GM20000 (cell line): ENCODE results near the gene CDC42BPA.

Experiments
- DNase-seq: peaks from one replicate; pipeline ENCODE4 v3.0.0; 2012; ENCODE audit warnings: low spot score
- TF ChIP-seq, protein P1 (sequence below): IDR thresholded peaks from 2 replicates; pipeline ENCODE4 v1.5.1; 2012; ENCODE audit warnings: mild to moderate bottlenecking, control low read depth; ENCODE audit errors: extremely low read depth, missing control alignments

The CDC42BPA gene

DNA sequence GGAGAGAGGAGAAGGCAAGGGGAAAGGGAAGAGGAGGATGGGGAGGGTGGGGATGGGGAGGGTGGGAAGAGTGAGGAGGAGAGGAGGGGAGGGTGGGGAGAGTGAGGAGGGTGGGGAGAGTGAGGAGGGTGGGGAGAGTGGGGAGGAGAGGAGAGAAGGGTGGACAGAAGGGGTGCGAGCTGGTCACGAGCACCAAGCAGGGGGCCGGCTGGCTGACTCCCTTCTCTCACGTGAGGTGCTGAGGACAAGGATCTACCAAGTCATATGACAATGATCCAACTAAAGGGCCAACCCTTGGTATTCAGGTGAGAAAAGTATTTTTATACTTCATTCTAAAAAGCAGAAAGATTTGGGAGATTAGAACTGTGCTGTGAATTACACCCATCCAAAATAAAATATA is 326.4 kb downstream of the CDC42BPA start:
- no peak for DNase-seq
- TF ChIP-seq, protein P1, sequence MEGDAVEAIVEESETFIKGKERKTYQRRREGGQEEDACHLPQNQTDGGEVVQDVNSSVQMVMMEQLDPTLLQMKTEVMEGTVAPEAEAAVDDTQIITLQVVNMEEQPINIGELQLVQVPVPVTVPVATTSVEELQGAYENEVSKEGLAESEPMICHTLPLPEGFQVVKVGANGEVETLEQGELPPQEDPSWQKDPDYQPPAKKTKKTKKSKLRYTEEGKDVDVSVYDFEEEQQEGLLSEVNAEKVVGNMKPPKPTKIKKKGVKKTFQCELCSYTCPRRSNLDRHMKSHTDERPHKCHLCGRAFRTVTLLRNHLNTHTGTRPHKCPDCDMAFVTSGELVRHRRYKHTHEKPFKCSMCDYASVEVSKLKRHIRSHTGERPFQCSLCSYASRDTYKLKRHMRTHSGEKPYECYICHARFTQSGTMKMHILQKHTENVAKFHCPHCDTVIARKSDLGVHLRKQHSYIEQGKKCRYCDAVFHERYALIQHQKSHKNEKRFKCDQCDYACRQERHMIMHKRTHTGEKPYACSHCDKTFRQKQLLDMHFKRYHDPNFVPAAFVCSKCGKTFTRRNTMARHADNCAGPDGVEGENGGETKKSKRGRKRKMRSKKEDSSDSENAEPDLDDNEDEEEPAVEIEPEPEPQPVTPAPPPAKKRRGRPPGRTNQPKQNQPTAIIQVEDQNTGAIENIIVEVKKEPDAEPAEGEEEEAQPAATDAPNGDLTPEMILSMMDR, result no peak

DNA sequence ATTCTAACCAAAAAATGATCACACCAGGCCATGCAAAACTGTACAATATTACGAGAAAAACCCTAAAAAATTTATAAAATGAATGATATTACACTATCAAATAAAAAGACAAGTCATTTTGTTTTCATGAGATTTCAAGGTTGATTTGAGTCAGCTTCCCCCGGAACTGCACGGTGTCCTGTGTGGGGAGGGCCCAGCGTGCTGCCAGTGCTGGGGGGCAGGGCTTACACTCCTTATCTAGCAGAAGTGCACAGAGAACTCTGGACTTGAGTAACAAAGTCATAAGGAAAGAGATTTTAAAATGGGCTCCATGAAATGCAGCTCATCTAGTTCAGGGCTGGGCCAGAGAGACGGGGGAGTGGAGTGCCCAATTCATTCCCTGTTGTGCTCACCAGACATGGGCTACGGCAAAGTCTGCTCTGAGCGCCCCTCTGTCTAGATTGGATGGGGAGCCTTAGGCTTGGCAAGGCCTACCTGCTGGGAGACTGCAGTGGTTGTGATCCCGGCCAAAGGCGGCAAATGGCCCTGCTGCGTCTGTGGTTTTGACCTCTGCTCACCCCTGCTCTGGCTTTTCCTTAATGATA is 328.1 kb downstream of the CDC42BPA start:
- peak; percentile 56 for DNase-seq
- TF ChIP-seq, protein P1, result no peak

DNA sequence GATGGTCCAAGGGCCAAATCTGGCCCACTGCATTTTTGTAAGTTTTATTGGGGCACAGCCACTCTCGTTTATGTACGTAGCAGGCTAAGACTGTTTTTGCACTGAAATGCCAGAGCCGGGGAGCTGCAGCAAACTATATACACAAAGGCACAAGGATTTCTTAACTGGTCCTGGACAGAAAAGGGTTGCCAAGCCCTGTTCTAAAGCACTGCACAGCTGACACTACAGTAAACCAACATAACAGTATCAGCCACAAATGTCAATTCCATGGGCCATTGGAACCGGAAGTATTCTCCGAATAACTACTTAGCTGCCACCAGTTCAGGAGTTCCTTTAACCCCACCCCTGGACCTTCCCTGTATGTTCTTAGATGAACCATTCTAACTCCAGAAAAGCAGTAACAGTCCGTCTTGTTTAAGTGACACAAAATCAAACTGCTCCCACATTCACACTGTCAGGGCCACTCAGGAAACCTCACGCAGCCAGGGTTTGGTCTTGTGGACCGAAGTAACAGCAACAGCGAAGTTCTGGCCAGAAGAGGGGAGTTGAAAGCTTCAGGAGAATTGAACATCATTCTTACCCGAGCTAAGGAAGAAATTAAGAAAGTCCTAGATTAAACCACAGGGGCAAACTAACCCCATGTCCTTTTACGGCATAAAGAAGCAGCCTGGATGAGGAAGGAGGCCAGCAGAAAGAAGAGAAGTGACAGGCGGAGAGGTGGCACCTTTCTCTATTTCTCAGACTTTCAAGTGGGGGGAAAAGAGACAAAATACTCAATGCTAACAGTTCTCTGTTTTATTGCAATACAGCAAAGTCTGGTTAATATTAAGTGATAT is 329.0 kb downstream of the CDC42BPA start:
- TF ChIP-seq, protein P1, result no peak
- no peak for DNase-seq

DNA sequence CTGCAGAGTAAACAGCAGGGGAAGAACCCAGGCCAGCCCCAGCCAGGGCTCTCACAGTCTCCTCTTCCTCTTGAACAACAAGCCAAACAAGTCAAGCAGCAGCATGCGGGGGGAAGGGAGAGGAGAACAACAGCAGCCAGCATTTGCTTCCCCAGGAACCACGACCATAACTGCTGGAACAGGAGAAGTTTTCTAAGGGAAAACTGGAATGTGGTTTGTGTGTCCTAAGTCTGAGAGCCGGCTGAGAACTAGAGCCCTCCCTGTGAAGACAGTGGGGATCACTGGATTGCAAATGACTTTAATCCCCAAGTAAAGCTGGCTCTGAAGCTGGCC is 330.0 kb downstream of the CDC42BPA start:
- peak; percentile 6 for DNase-seq
- TF ChIP-seq, protein P1, result no peak

DNA sequence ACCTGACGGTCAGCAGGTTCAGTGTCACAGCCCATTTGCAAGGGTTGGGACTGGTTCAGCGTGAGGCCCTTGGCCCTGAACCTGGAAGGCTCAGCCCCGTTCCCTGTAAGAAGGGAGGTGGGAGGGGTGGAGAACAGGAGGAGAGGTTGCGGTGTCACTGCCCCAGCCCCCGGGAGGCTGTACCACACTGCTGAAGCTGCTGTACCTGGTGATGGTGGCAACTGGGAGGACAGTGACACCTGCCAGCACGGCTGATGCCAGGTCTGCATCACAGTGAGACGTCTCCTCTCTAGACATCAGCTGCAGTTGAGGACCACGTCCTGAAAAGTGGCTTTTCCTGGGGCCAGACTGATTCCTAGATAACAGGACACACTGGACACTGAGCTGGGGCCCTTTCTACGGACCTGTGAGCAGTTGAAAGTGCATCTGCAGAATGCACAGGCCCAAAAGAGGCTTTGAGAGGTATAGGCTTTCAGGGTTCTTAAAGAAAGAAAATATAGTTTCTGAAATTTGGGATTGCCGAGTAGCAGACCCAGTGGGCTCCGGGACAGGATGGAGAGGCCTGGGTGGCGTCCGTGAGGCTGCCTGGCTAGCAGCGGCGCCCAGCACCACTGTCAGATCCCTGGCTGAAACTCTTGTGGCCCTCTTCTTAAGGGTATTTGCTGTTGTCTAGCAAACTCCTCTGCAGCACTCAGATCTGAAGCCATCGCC is 330.5 kb downstream of the CDC42BPA start:
- TF ChIP-seq, protein P1, result no peak
- peak; percentile 6 for DNase-seq

DNA sequence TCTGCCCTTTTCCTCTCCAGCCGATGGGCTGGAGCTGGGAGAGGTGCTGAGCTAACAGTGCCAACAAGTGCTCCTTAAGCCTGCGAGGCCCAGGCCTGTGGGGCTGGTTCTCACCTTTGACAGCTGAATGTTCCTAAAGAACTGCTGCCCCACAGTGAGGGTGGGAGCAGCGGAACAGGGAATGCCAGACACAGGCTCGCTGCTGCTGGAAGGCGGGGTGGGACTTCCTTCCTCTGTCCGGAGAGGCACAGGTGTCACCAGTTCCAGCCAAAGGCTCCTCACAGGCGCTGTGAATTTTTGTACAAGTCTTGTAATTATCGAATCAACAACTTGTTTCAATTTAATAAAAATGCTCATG is 331.1 kb downstream of the CDC42BPA start:
- TF ChIP-seq, protein P1, result no peak

More for the DNA sequence above, 331.1 kb downstream of the CDC42BPA start:
- DNase-seq, result peak; percentile 4
